ENCODE results near the gene UBE2J2.

GRCh38 chr1:1305300-1306069 lies 31.8 kb upstream of the UBE2J2 start:
- TF ChIP-seq CTCF (IDR thresholded peaks at IDR 0.05 in 4 of 5, conservative IDR thresholded peaks at IDR 0.05 in 1 of 5) (no peak), POLR2A (IDR thresholded peaks at IDR 0.05) (no peak)

All from gastrocnemius medialis (tissue), 4 donors.